ENCODE data around the gene TEDC2. TPM values are rescaled to one million over a fixed set of nuclear protein-coding genes. Genes with fewer than 3 reads are reported as not detected.

Gene TEDC2
- total RNA-seq, 1 donor from 2014 or later, result 32.2 TPM

- Mint-ChIP-seq H3K4me1 (ENCODE audit: low read depth) (peaks cover 36% of the 10 kb centered on the region), H3K27ac (peak overlapping the region; percentile 100), H3K9me3 (ENCODE audit: low read depth) (no peaks in the 10 kb centered on the region), H3K4me3 (ENCODE audit: low read depth) (peak overlapping the region; percentile 85), H3K27me3 (no peaks in the 10 kb centered on the region), H3K36me3 (ENCODE audit: insufficient read depth) (peaks cover 2% of the 10 kb centered on the region)
- TF ChIP-seq CTCF (IDR thresholded peaks at IDR 0.05; ENCODE audit: unreplicated experiment), result peak; percentile 54
- no peak for DNase-seq (ENCODE audit: low spot score, unreplicated experiment)
Observed at GRCh38 chr16:2512735-2513404, 53.0 kb downstream of the TEDC2 start.

GRCh38 chr16:2513405-2514332, 53.8 kb downstream of the TEDC2 start, which contains the start of gene ATP6V0C:
TSS of gene ATP6V0C (plus strand) at chr16:2513952. CDS start at chr16:2514104, 152 bp downstream.
- H3K9me3 Mint-ChIP-seq (ENCODE audit: low read depth), result no peaks in the 10 kb centered on the region
- H3K27ac Mint-ChIP-seq, result peak within 1 kb of the TSS; percentile 100
- no peaks in the 10 kb centered on the region for H3K27me3 Mint-ChIP-seq
- no peak for TF ChIP-seq CTCF (IDR thresholded peaks at IDR 0.05; ENCODE audit: unreplicated experiment)
- H3K4me3 Mint-ChIP-seq (ENCODE audit: low read depth), result peak within 1 kb of the TSS; percentile 94
- H3K36me3 Mint-ChIP-seq (ENCODE audit: insufficient read depth), result peaks cover 2% of the 10 kb centered on the region
- peak; percentile 88 for DNase-seq (ENCODE audit: low spot score, unreplicated experiment)
- H3K4me1 Mint-ChIP-seq (ENCODE audit: low read depth), result peaks cover 36% of the 10 kb centered on the region

Small RNA genes within 50 kb of the gene (microRNA-seq; reads per million reads assigned to microRNA genes)
- gene MIR6767 (ENCODE audit: borderline number of aligned reads, unreplicated experiment) (not detected), gene MIR6768 (ENCODE audit: borderline number of aligned reads, unreplicated experiment) (not detected)

Other genes with a start within 250 kb of the TEDC2 start
- gene BRICD5, start 249.2 kb upstream of the TEDC2 start, total RNA-seq, result 22.5 and 24.6 TPM in 2 replicates
- gene PGP, start 245.3 kb upstream of the TEDC2 start, total RNA-seq, result 28.5 and 30.6 TPM in 2 replicates
- gene E4F1, start 236.5 kb upstream of the TEDC2 start, total RNA-seq, result 30.9 and 33.7 TPM in 2 replicates
- gene DNASE1L2, start 223.7 kb upstream of the TEDC2 start, total RNA-seq, result 1.7 and 2.1 TPM in 2 replicates
- 69.2 and 72.6 TPM in 2 replicates for gene ECI1, start 208.5 kb upstream of the TEDC2 start, total RNA-seq
- 231 and 237 TPM in 2 replicates for gene RNPS1, start 192.0 kb upstream of the TEDC2 start, total RNA-seq
- 6.9 and 7.6 TPM in 2 replicates for gene ABCA3, start 119.4 kb upstream of the TEDC2 start, total RNA-seq
- gene CCNF, start 30.7 kb upstream of the TEDC2 start, total RNA-seq, result 26.5 and 27.8 TPM in 2 replicates
- 2.4 and 2.5 TPM in 2 replicates for gene NTN3, start 11.2 kb downstream of the TEDC2 start, total RNA-seq
- gene TBC1D24, start 15.0 kb downstream of the TEDC2 start, total RNA-seq, result 23.3 and 23.8 TPM in 2 replicates
- 158 and 169 TPM in 2 replicates for gene ATP6V0C, start 53.8 kb downstream of the TEDC2 start, total RNA-seq
- 38.7 and 40.8 TPM in 2 replicates for gene AMDHD2, start 60.3 kb downstream of the TEDC2 start, total RNA-seq
- 0.58 and 0.62 TPM in 2 replicates for gene CEMP1, start 71.3 kb downstream of the TEDC2 start, total RNA-seq
- 45.0 and 45.1 TPM in 2 replicates for gene PDPK1, start 77.9 kb downstream of the TEDC2 start, total RNA-seq
- 21.4 and 24.5 TPM in 2 replicates for gene KCTD5, start 222.4 kb downstream of the TEDC2 start, total RNA-seq